ENCODE data around the gene GALK1.

GRCh38 chr17:75739174-75739573 is 25.8 kb downstream of the GALK1 start:
- TF ChIP-seq POLR2A (IDR thresholded peaks at IDR 0.05) (no peak), CTCF (IDR thresholded peaks at IDR 0.05) (no peak)

All from lower leg skin (tissue), 3 donors.